Adipocyte (in vitro differentiated cells): ENCODE results near the gene TPRA1.
A peak's percentile ranks its signal among the peaks of the same experiment; 100 is the strongest.

Experiments used
- DNase-seq: peaks from one replicate; pipeline ENCODE4 v3.0.0-alpha.2; 2015; ENCODE audit warnings: low read depth
- H3K27me3 ChIP-seq: replicated peaks from 2 replicates; pipeline ENCODE4 v1.7.0; 2013; ENCODE audit warnings: mild to moderate bottlenecking, low read length, moderate library complexity; ENCODE audit not compliant: control insufficient read depth, insufficient read depth
- H3K36me3 ChIP-seq: 2 replicates; pipeline ENCODE4 v1.7.0; 2013; ENCODE audit warnings: low read length, mild to moderate bottlenecking, moderate library complexity; ENCODE audit not compliant: control insufficient read depth, insufficient read depth, severe bottlenecking
- H3K4me1 ChIP-seq: 2 replicates; pipeline ENCODE4 v1.7.0; 2013; ENCODE audit warnings: mild to moderate bottlenecking, low read length, moderate library complexity; ENCODE audit not compliant: control insufficient read depth, insufficient read depth
- H3K4me3 ChIP-seq: 2 replicates; pipeline ENCODE4 v1.7.0; 2013; ENCODE audit warnings: mild to moderate bottlenecking, low read length, moderate library complexity
- H3K9ac ChIP-seq: 2 replicates; pipeline ENCODE4 v1.7.0; 2013; ENCODE audit warnings: mild to moderate bottlenecking, low read length, moderate library complexity
- H3K9me3 ChIP-seq: 2 replicates; pipeline ENCODE4 v1.7.0; 2013; ENCODE audit warnings: mild to moderate bottlenecking, low read length, moderate library complexity; ENCODE audit not compliant: control insufficient read depth

Gene TPRA1

DNA sequence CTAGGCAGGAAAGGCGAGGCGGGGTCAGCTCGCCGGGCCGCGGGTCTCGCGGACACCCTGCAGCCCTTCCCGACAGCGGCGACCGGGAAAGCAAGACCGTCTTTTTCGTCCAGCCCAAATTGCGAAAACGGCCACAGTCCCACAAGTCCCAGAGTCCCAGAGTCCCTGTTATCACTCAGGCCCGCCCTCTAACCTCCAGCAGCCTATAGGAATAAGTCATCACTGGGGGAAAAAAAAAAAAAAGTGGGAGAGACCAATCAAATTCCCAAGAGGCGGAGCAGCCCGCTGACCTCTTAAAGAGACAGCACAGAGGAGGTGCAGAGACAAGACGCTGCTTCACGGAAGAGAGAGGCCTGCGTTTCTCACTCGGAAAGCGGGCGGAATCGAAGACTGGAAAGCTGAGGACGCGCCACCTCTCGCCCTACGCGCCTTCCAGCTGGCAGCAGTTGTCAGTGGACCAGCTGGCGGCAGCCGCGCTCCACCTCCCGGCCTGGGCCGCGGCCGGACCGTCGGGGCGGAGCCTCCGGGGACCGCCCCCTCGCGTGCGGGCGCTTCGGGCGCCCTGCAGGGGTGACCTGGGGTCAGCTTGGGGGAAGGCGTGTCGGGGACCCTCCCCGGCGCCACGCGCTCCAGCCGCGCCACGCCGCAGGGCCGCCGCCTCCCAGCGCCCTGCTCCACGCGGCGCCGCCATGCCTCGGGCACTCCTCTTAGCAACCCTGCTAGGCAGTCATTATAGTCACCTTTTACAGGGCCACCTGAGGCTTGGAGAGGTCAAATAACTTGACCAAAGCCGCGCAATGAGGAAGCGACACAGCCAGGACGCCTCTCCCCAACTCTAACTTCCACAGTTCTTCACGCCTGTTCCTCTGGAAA, at the start of gene TPRA1:
Gene TPRA1 (minus strand): TSS at position 141 of the 873 bp plus-strand sequence. CDS start 10,587 bp downstream, outside the sequence.
- H3K27me3 ChIP-seq: no peaks in the 10 kb centered on the region
- peak within 1 kb of the TSS; percentile 94 for H3K9ac ChIP-seq
- H3K36me3 ChIP-seq: no peaks in the 10 kb centered on the region
- peak within 1 kb of the TSS; percentile 86 for H3K4me3 ChIP-seq
- H3K9me3 ChIP-seq: no peaks in the 10 kb centered on the region
- peaks cover 35% of the 10 kb centered on the region for H3K4me1 ChIP-seq
- DNase-seq: peak; percentile 97

GRCh38 chr3:127640042-127640355, 49.5 kb upstream of the TPRA1 start:
- Histone ChIP-seq H3K9me3 (no peaks in the 10 kb centered on the region), H3K9ac (no peak overlapping the region), H3K4me1 (peaks cover 18% of the 10 kb centered on the region), H3K4me3 (no peak overlapping the region), H3K27me3 (peaks cover 20% of the 10 kb centered on the region), H3K36me3 (no peaks in the 10 kb centered on the region)
- DNase-seq: no peak

GRCh38 chr3:127639173-127640041, 48.9 kb upstream of the TPRA1 start:
- H3K4me1 ChIP-seq: peaks cover 18% of the 10 kb centered on the region
- H3K36me3 ChIP-seq: no peaks in the 10 kb centered on the region
- H3K4me3 ChIP-seq: no peak overlapping the region
- no peaks in the 10 kb centered on the region for H3K9me3 ChIP-seq
- DNase-seq: peak; percentile 52
- H3K27me3 ChIP-seq: peaks cover 17% of the 10 kb centered on the region
- no peak overlapping the region for H3K9ac ChIP-seq

DNA sequence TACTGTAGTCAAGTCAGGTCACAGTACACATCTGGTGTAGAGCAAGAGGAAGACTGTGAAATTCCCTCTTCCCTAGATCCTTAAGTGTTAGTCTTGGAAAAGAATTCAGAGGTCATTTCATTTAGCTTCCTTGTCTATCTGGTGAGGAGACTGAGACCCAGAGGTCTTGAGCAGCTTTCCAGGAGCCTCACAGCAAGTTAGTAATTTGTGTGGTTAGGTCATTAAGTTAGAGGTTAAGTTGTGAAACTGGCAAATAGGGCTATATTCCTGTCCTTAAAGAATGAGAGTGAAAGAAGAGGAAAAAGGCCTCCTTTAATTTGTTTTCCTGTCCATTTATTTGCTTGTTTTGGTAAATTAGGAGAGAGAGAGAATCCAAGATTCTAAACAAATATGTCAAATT, 47.4 kb upstream of the TPRA1 start:
- no peaks in the 10 kb centered on the region for H3K36me3 ChIP-seq
- H3K4me3 ChIP-seq: no peak overlapping the region
- H3K27me3 ChIP-seq: peaks cover 15% of the 10 kb centered on the region
- DNase-seq: no peak
- no peak overlapping the region for H3K9ac ChIP-seq
- no peaks in the 10 kb centered on the region for H3K9me3 ChIP-seq
- peaks cover 18% of the 10 kb centered on the region for H3K4me1 ChIP-seq

GRCh38 chr3:127637546-127637945, 47.0 kb upstream of the TPRA1 start:
- H3K9ac ChIP-seq: no peak overlapping the region
- no peak overlapping the region for H3K4me3 ChIP-seq
- H3K4me1 ChIP-seq: peaks cover 18% of the 10 kb centered on the region
- no peaks in the 10 kb centered on the region for H3K36me3 ChIP-seq
- H3K27me3 ChIP-seq: peaks cover 15% of the 10 kb centered on the region
- no peaks in the 10 kb centered on the region for H3K9me3 ChIP-seq
- no peak for DNase-seq

GRCh38 chr3:127634653-127635052, 44.1 kb upstream of the TPRA1 start:
- H3K36me3 ChIP-seq: no peaks in the 10 kb centered on the region
- no peak overlapping the region for H3K9ac ChIP-seq
- DNase-seq: no peak
- H3K4me1 ChIP-seq: peaks cover 18% of the 10 kb centered on the region
- H3K4me3 ChIP-seq: no peak overlapping the region
- no peaks in the 10 kb centered on the region for H3K9me3 ChIP-seq
- H3K27me3 ChIP-seq: peaks cover 31% of the 10 kb centered on the region

DNA sequence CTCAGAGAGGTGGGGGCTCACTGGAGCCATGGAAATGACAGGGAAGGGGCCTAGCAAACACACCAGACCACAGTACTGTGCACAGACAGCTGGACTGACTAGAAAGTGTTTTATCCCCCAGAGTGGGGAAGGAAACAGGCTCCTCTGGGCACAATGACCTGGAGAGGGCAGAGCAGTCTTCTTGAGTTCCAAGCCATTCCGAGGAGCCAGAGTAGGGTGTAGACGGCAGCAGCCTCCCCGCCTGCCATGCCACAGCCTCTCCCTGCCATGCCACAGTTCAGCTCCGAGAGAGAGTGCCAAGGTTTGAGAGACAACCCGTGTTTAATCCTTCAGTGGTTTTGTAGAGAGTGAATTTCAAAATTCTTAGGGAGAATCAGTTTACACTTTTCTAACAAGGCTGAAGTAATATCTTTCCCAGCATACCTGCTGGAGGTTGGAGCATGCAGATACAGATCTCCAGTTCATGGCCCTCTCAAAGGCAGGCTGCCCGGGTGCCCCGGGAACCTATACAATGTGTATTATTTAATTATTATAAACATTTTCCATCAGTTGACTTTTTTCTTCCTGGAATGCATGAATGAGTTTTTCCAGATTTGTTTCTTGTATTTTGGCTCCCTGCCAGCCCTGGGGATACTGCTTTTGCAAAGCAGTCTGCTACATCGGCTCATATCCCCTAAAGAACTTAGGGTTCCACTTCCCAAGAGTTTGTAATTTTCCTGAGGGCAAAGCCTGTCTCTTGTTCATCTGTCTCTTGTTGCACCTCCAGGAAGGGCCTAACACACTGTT, 41.7 kb upstream of the TPRA1 start:
- Histone ChIP-seq H3K9me3 (no peaks in the 10 kb centered on the region), H3K27me3 (peaks cover 39% of the 10 kb centered on the region), H3K4me3 (no peak overlapping the region), H3K9ac (no peak overlapping the region), H3K4me1 (peaks cover 6% of the 10 kb centered on the region), H3K36me3 (no peaks in the 10 kb centered on the region)
- peak; percentile 32 for DNase-seq

DNA sequence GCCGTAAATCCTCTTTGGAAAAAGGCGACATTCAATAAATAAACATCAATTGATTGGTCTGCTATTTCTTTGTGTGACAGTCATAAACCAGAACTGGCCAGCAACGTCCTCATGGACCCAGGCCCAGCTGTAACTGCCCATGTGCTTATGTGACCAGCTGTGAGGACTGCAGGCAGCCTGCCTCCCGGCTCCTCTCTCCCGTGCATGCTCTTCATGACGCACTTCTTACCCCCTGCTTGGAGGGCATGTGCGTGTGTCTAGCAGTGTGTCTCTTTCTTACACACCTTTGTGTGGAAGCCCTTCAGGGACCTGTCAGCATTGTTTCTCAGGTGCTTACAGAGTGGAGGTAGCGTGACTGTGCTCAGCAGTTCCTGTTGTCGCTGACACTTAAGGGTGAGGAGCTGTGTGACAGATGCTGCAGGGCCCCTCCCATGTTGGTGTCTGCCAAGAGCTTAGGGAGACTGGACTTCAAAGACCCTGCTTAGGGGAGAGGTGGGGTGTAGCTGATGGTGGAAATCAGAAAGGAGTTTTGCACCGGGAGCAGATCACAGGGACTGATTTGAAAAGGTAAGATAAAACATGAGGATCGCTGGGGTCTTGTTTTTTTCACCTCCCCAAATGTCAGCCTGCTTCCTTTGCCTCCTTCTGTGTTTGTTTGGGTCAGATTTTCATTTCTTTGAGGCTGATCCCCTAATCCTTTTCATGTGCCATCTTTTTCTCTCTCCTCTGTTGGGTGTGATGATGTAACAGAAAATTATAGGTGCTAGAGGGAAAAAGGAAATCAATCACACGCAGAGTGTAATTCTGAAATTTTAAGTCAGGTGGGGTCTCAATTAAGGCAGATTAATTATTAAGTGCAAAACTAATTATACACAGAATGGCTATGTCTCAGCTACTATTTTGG, 40.5 kb upstream of the TPRA1 start:
- DNase-seq: no peak
- Histone ChIP-seq H3K9ac (no peak overlapping the region), H3K4me1 (peaks cover 6% of the 10 kb centered on the region), H3K36me3 (no peaks in the 10 kb centered on the region), H3K27me3 (peaks cover 36% of the 10 kb centered on the region), H3K4me3 (no peak overlapping the region), H3K9me3 (no peaks in the 10 kb centered on the region)

GRCh38 chr3:127629467-127630403, 39.2 kb upstream of the TPRA1 start:
- Histone ChIP-seq H3K4me3 (peak overlapping the region; percentile 76), H3K36me3 (no peaks in the 10 kb centered on the region), H3K4me1 (peaks cover 6% of the 10 kb centered on the region), H3K27me3 (peaks cover 24% of the 10 kb centered on the region), H3K9me3 (no peaks in the 10 kb centered on the region), H3K9ac (no peak overlapping the region)
- DNase-seq: peak; percentile 16
